ENCODE data around the gene DGCR2. TPM values are rescaled to one million over a fixed set of nuclear protein-coding genes. Genes with fewer than 3 reads are reported as not detected.

The DGCR2 gene
- total and polyA plus RNA-seq, 10 of the 15 experiments (the other 5 are each of a cell fraction or from before 2014, with no cell fraction given) = 0.19 to 28.4 (median 16.0) TPM

DNA sequence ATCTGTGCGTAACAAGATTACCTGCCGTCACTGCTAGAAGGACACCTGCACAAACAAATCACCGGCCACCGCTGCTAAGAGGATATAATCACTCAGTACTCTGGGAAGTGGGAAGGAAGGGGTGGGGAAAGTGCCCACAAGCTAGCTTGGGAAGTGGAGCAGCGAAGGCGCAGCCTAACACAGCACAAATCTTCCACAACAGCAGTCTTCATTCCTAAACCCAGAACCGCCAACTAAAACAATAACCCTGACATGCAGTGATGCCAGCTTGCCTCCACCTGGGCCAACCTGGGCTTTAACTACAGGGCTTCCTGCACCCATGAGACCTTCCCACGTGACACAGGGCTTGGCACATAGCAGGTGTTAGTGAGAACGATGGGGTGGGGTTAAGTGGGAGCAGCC lies 5.1 kb downstream of the DGCR2 start:
- ChIA-PET POLR2A (no interaction called here), SMC1A (ENCODE audit: uncharacterized antibody, unreplicated experiment) (interaction anchor here (0.8 to 2.2 kb wide), 4 partner anchors 10 to 31 kb away, joined by 3 to 14 read pairs (median 7); partner anchors contain the start of gene ESS2), CTCF (interaction anchor here (2.4 to 2.8 kb wide), 3 partner anchors 20 to 62 kb away, joined by 6 to 19 read pairs (median 11); partner anchors contain the start of genes ESS2 and SLC25A1), RAD21 (ENCODE audit: unreplicated experiment) (interaction anchor here (1.9 to 2.2 kb wide), 2 partner anchors 31 to 183 kb away, joined by 5 to 14 read pairs; no protein-coding TSS in a partner anchor)
- in situ Hi-C loops (cut with MboI) (no loop called here), intact Hi-C loops (cut with micrococcal nuclease; ENCODE audit: unreplicated experiment) (no loop called here)
- Histone ChIP-seq H3K27ac (ENCODE audit: control insufficient read depth, insufficient read depth) (no peak overlapping the region), H4K20me1 (ENCODE audit: control insufficient read depth, insufficient read depth) (peaks cover 6% of the 10 kb centered on the region), H3K27me3 (replicated peaks in 1 of 2; ENCODE audit: control insufficient read depth in 2 of 2, insufficient read depth in 2 of 2, low read length in 1 of 2) (no peaks in the 10 kb centered on the region), H3K36me3 (ENCODE audit: control insufficient read depth in 2 of 2, insufficient read depth in 2 of 2, low read length in 1 of 2) (peaks cover 0 to 3% of the 10 kb centered on the region in 2 experiments; a peak in 2 of 4 replicates), H3K4me1 (ENCODE audit: control insufficient read depth, insufficient read depth, low read length) (peaks cover 27% of the 10 kb centered on the region), H3K9me3 (replicated peaks; ENCODE audit: control insufficient read depth, insufficient read depth, low read length) (no peaks in the 10 kb centered on the region), H3K4me3 (no peak overlapping the region), H2AFZ (ENCODE audit: control insufficient read depth, low read depth, low read length) (no peak overlapping the region), H3K79me2 (ENCODE audit: control insufficient read depth, insufficient read depth, low read length) (peaks cover 82% of the 10 kb centered on the region), H3K4me2 (ENCODE audit: control insufficient read depth, insufficient read depth) (peak overlapping the region; percentile 59), H3K9ac (ENCODE audit: control insufficient read depth, insufficient read depth, low read length) (no peak overlapping the region)
- no peak for ATAC-seq
- no TSS peak for BruUV-seq (replicated peaks)
- 85% methylated on average over 9 of the region's 9 CpGs for WGBS (ENCODE audit: insufficient coverage, insufficient replicate concordance, low lambda C conversion rate, missing lambda C conversion rate)
- no peak for DNase-seq (ENCODE audit: low read depth, low spot score)
- no peak for FAIRE-seq
- TF ChIP-seq SREBF1 (IDR thresholded peaks at IDR 0.05; ENCODE audit: low read length) (no peak), BHLHE40 (IDR thresholded peaks at IDR 0.05; ENCODE audit: borderline replicate concordance in 1 of 2, low read depth in 2 of 2, low read length in 1 of 2) (no peak), BMI1 (IDR thresholded peaks at IDR 0.05; ENCODE audit: borderline replicate concordance) (no peak), CEBPB (IDR thresholded peaks at IDR 0.05; ENCODE audit: borderline replicate concordance in 1 of 2, low read depth in 2 of 2, low read length in 2 of 2) (no peak), MYC (IDR thresholded peaks at IDR 0.05; ENCODE audit: insufficient read depth, insufficient read length, insufficient replicate concordance, low read length, severe bottlenecking) (no peak), NRF1 (conservative IDR thresholded peaks at IDR 0.05; ENCODE audit: low read depth, low read length) (no peak), CBX5 (IDR thresholded peaks at IDR 0.05; ENCODE audit: low read depth) (no peak), CHD4 (IDR thresholded peaks at IDR 0.05) (no peak), ZNF622 (IDR thresholded peaks at IDR 0.05) (no peak), NR2F1 (conservative IDR thresholded peaks at IDR 0.05) (no peak), POLR2A (IDR thresholded peaks at IDR 0.05; ENCODE audit: low read depth, low read length) (no peak)
- TF ChIP-seq, protein P1, sequence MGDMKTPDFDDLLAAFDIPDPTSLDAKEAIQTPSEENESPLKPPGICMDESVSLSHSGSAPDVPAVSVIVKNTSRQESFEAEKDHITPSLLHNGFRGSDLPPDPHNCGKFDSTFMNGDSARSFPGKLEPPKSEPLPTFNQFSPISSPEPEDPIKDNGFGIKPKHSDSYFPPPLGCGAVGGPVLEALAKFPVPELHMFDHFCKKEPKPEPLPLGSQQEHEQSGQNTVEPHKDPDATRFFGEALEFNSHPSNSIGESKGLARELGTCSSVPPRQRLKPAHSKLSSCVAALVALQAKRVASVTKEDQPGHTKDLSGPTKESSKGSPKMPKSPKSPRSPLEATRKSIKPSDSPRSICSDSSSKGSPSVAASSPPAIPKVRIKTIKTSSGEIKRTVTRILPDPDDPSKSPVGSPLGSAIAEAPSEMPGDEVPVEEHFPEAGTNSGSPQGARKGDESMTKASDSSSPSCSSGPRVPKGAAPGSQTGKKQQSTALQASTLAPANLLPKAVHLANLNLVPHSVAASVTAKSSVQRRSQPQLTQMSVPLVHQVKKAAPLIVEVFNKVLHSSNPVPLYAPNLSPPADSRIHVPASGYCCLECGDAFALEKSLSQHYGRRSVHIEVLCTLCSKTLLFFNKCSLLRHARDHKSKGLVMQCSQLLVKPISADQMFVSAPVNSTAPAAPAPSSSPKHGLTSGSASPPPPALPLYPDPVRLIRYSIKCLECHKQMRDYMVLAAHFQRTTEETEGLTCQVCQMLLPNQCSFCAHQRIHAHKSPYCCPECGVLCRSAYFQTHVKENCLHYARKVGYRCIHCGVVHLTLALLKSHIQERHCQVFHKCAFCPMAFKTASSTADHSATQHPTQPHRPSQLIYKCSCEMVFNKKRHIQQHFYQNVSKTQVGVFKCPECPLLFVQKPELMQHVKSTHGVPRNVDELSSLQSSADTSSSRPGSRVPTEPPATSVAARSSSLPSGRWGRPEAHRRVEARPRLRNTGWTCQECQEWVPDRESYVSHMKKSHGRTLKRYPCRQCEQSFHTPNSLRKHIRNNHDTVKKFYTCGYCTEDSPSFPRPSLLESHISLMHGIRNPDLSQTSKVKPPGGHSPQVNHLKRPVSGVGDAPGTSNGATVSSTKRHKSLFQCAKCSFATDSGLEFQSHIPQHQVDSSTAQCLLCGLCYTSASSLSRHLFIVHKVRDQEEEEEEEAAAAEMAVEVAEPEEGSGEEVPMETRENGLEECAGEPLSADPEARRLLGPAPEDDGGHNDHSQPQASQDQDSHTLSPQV (IDR thresholded peaks at IDR 0.05) = no peak
- TF ChIP-seq, protein P2, sequence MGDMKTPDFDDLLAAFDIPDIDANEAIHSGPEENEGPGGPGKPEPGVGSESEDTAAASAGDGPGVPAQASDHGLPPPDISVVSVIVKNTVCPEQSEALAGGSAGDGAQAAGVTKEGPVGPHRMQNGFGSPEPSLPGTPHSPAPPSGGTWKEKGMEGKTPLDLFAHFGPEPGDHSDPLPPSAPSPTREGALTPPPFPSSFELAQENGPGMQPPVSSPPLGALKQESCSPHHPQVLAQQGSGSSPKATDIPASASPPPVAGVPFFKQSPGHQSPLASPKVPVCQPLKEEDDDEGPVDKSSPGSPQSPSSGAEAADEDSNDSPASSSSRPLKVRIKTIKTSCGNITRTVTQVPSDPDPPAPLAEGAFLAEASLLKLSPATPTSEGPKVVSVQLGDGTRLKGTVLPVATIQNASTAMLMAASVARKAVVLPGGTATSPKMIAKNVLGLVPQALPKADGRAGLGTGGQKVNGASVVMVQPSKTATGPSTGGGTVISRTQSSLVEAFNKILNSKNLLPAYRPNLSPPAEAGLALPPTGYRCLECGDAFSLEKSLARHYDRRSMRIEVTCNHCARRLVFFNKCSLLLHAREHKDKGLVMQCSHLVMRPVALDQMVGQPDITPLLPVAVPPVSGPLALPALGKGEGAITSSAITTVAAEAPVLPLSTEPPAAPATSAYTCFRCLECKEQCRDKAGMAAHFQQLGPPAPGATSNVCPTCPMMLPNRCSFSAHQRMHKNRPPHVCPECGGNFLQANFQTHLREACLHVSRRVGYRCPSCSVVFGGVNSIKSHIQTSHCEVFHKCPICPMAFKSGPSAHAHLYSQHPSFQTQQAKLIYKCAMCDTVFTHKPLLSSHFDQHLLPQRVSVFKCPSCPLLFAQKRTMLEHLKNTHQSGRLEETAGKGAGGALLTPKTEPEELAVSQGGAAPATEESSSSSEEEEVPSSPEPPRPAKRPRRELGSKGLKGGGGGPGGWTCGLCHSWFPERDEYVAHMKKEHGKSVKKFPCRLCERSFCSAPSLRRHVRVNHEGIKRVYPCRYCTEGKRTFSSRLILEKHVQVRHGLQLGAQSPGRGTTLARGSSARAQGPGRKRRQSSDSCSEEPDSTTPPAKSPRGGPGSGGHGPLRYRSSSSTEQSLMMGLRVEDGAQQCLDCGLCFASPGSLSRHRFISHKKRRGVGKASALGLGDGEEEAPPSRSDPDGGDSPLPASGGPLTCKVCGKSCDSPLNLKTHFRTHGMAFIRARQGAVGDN (IDR thresholded peaks at IDR 0.05) = no peak
- TF ChIP-seq, protein P3, sequence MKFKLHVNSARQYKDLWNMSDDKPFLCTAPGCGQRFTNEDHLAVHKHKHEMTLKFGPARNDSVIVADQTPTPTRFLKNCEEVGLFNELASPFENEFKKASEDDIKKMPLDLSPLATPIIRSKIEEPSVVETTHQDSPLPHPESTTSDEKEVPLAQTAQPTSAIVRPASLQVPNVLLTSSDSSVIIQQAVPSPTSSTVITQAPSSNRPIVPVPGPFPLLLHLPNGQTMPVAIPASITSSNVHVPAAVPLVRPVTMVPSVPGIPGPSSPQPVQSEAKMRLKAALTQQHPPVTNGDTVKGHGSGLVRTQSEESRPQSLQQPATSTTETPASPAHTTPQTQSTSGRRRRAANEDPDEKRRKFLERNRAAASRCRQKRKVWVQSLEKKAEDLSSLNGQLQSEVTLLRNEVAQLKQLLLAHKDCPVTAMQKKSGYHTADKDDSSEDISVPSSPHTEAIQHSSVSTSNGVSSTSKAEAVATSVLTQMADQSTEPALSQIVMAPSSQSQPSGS (IDR thresholded peaks at IDR 0.05; ENCODE audit: low read length) = no peak
